Measurements from ENCODE around the gene TSPAN18. TPM values are rescaled to one million over a fixed set of nuclear protein-coding genes. Genes with fewer than 3 reads are reported as not detected.

The TSPAN18 gene
- total and polyA plus RNA-seq, 2 of the 4 experiments (the other 2 are of a cell fraction) = 0.36 to 1.1 TPM

- DNase-seq (no peak), ATAC-seq (ENCODE audit: low read depth) (no peak)
- H3K27ac ChIP-seq (ENCODE audit: insufficient read depth, low read length) = no peak overlapping the region
- no peaks in the 10 kb centered on the region for H3K36me3 ChIP-seq (ENCODE audit: control insufficient read depth, insufficient read depth, low read length)
- H3K18ac ChIP-seq (ENCODE audit: low read depth, low read length) = no peak overlapping the region
- dilution Hi-C loops (cut with HindIII; ENCODE audit: low sequenced_read_pairs, unreplicated experiment) (no loop called here), intact Hi-C loops (cut with micrococcal nuclease) (loop anchor here (1.0 to 10.0 kb wide), 6 partner anchors 74 to 184 kb away; partner anchors contain the start of gene CD82), in situ Hi-C loops (cut with MboI; ENCODE audit: low sequenced_read_pairs) (loop anchor here (5.0 kb wide), 2 partner anchors 49 to 164 kb away; no protein-coding TSS in a partner anchor)
- ChIA-PET CTCF (interaction anchor here (0.6 kb wide), 1 partner anchor 38 kb away, joined by 3 read pairs; no protein-coding TSS in a partner anchor), POLR2A (ENCODE audit: unreplicated experiment) (no interaction called here)
- H3K14ac ChIP-seq (replicated peaks; ENCODE audit: low read depth, low read length) = no peak overlapping the region
- no peak overlapping the region for H4K5ac ChIP-seq (ENCODE audit: low read depth, low read length)
- no peak overlapping the region for H2BK15ac ChIP-seq (ENCODE audit: low read depth, low read length)
- no peak overlapping the region for H3K9ac ChIP-seq (ENCODE audit: low read depth, low read length)
- no peak overlapping the region for H4K91ac ChIP-seq (ENCODE audit: insufficient read depth, low read depth, low read length)
- no peaks in the 10 kb centered on the region for H4K20me1 ChIP-seq (ENCODE audit: insufficient read depth, low read length)
- H3K9me3 ChIP-seq (ENCODE audit: control insufficient read depth, insufficient read depth, low read length) = peaks cover 3% of the 10 kb centered on the region
- WGBS, 2 experiments (ENCODE audit: extremely low coverage in 2 of 2, insufficient read length in 1 of 2) = no CpG with 5 or more reads among the region's 6 CpGs
- H3K4me1 ChIP-seq (ENCODE audit: control insufficient read depth, insufficient read depth, low read length) = no peaks in the 10 kb centered on the region; the same call in 1 of the 2 replicates
- no peak overlapping the region for H2BK5ac ChIP-seq (ENCODE audit: low read depth, low read length, poor library complexity, severe bottlenecking)
- BruUV-seq (replicated peaks) = no TSS peak
- no peak overlapping the region for H2AK9ac ChIP-seq (replicated peaks; ENCODE audit: low read depth, low read length, poor library complexity)
- no peak overlapping the region for H3K56ac ChIP-seq (ENCODE audit: extremely low read depth, insufficient read depth, low read length)
- no peak overlapping the region for H2BK120ac ChIP-seq (ENCODE audit: low read depth, low read length)
- no peak overlapping the region for H3K4ac ChIP-seq (ENCODE audit: low read depth, low read length)
- H2AFZ ChIP-seq (replicated peaks; ENCODE audit: low read length, poor library complexity) = no peak overlapping the region
- H3K79me1 ChIP-seq (ENCODE audit: low read depth in 1 of 2, low read length in 2 of 2) = no peaks in the 10 kb centered on the region
- H4K8ac ChIP-seq (ENCODE audit: low read depth in 2 of 2, low read length in 2 of 2) = no peak overlapping the region
- no peak overlapping the region; the same call in 1 of the 2 replicates for H3K4me2 ChIP-seq (ENCODE audit: low read depth, low read length)
- no peak overlapping the region for H2BK20ac ChIP-seq (ENCODE audit: low read depth, low read length)
- H3K9me1 ChIP-seq (ENCODE audit: insufficient read depth, low read length) = no peaks in the 10 kb centered on the region
- TF ChIP-seq SMC3 (IDR thresholded peaks at IDR 0.05; ENCODE audit: low read depth, low read length) (no peak), CEBPB (IDR thresholded peaks at IDR 0.05; ENCODE audit: low read depth, low read length) (peak; percentile 18; the same call in 1 of the 2 replicates), MAFK (IDR thresholded peaks at IDR 0.05; ENCODE audit: low read depth, low read length) (no peak)
- H3K27me3 ChIP-seq (ENCODE audit: control insufficient read depth, insufficient read depth, low read length) = peaks cover 50% of the 10 kb centered on the region
- H3K23ac ChIP-seq (ENCODE audit: low read depth, low read length) = no peak overlapping the region
- H2AK5ac ChIP-seq (ENCODE audit: low read depth, low read length) = no peak overlapping the region
- H3K4me3 ChIP-seq (ENCODE audit: insufficient read depth, low read depth, low read length) = no peak overlapping the region
These were observed 1.7 kb downstream of the TSPAN18 start for GRCh38 chr11:44728491-44728910.

Data from IMR-90 (cell line).